Motor neuron (in vitro differentiated cells): ENCODE results near the gene EGLN3. TPM values are rescaled to one million over a fixed set of nuclear protein-coding genes. Genes with fewer than 3 reads are reported as not detected.

Source experiments
- ATAC-seq, 8 experiments: fragments of 200-7000 bp; cut with Tn5 transposase; replicated peaks in 6 of 8; 2 replicates each; pipeline ENCODE4 v1.8.0; 2021; ENCODE audit warnings: mild to moderate bottlenecking in 8 of 8, moderate library complexity in 8 of 8
- H3K27ac ChIP-seq, 2 donors: fragments of 250-450 bp; sonication (Bioruptor Pico); 2 replicates each; pipeline ENCODE4 v1.9.0; 2021; ENCODE audit warnings: antibody characterized with exemption in 2 of 2, mild to moderate bottlenecking in 2 of 2, moderate library complexity in 1 of 2
- H3K4me1 ChIP-seq, 2 donors: fragments of 250-450 bp; sonication (Bioruptor Pico); replicated peaks in 1 of 2; 2 replicates each; pipeline ENCODE4 v1.6.1; 2021; ENCODE audit warnings: antibody characterized with exemption in 2 of 2, mild to moderate bottlenecking in 2 of 2, moderate library complexity in 1 of 2
- H3K4me3 ChIP-seq, 5 donors: fragments of 250-450 bp; sonication (Bioruptor Pico); 2 replicates each; pipeline ENCODE4 v1.9.0; 2021; ENCODE audit warnings: antibody characterized with exemption in 5 of 5, mild to moderate bottlenecking in 5 of 5, moderate library complexity in 4 of 5
- WGBS, 10 experiments: fragments of 450-650 bp; shearing (Covaris generic); methylation state at CpG; one replicate each; pipeline ENCODE4 v1.0.0; 2022; 5-methylcytosine and 5-hydroxymethylcytosine counted together
- in situ Hi-C, 9 experiments: fragments of 400-800 bp; cut with MboI; loops; one replicate each; pipeline ENCODE4 v1.15.0; 2021; ENCODE audit warnings: low sequenced_read_pairs in 9 of 9, low pct_unique_long_range_greater_than_20kb in 2 of 9; ENCODE audit not compliant: unreplicated experiment in 9 of 9
- total RNA-seq, 8 experiments: library from RNA; unstranded; fragments of 300-600 nt; gene quantifications; 2 replicates each; pipeline versions ENCODE4 v1.2.3 to v1.2.4, GENCODE V29; 2022

Gene EGLN3
- total RNA-seq, 8 experiments from 2014 or later = 1.2 to 38.8 (median 6.6) TPM

DNA sequence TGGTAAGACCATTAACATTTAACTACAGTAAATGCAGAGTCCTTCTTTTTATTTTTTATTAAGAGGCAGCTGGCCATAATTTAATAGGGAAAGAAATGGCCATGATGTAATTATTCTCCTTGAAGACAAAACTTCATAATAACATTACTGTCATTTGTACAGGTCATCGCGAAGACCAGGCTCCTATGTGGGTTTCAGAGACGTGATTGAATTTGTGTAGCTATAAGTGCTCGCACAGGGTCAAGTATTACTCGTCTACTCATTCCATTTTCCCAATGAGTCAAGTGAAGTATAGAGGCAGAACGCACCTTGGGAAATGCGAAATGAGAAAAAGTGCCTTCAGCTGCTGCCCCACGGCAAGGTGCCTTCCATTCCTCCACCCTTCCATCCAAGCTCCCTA is 40.4 kb downstream of the EGLN3 start:
- H3K27ac ChIP-seq = no peak overlapping the region
- no peaks in the 10 kb centered on the region for H3K4me1 ChIP-seq
- 80 to 100% (median 95%) methylated on average over 1 to 8 of the region's 8 CpGs; no CpG with 5 or more reads in 5 of the 10 experiments for WGBS, 10 experiments
- peak in 1 of 8 experiments; percentile 55 for ATAC-seq
- H3K4me3 ChIP-seq = no peak overlapping the region
- in situ Hi-C loops = no loop called here

DNA sequence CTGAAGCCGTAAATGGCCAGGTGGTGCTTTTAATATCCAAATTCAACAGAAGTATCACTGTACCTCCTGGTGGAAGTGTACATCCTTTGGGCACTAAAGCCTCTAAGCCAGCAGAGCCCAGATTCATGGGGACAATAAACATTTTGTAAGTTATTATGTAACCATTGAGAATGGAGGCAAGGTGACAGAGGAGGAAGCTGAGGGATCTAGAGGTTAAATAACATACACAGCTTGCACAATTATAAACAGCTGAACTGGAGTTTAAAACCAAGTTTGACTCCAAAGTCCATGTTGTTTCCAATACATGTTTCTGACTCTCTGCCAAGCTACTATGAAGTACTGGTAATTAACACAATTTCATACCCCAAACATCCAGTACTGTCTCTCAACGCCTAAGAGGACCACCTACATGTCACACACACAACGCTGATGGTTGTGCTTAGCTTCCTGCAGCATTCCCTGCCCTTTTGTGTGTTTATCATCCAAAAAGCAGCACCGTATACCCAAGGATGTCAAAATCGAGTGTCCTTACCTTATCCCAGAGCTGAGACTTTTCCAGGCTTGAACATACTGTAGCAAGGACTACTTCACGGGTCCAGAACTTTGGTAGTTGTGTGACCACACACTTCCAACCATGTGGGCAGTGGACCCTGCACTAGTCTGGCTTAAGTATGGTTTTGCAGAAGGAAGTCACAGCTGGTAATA is 41.3 kb downstream of the EGLN3 start:
- Histone ChIP-seq H3K4me1 (no peaks in the 10 kb centered on the region), H3K27ac (no peak overlapping the region), H3K4me3 (no peak overlapping the region)
- no peak for ATAC-seq
- in situ Hi-C loops = no loop called here
- 10 to 100% (median 92%) methylated on average over 1 to 4 of the region's 6 CpGs; no CpG with 5 or more reads in 4 of the 10 experiments for WGBS, 10 experiments

DNA sequence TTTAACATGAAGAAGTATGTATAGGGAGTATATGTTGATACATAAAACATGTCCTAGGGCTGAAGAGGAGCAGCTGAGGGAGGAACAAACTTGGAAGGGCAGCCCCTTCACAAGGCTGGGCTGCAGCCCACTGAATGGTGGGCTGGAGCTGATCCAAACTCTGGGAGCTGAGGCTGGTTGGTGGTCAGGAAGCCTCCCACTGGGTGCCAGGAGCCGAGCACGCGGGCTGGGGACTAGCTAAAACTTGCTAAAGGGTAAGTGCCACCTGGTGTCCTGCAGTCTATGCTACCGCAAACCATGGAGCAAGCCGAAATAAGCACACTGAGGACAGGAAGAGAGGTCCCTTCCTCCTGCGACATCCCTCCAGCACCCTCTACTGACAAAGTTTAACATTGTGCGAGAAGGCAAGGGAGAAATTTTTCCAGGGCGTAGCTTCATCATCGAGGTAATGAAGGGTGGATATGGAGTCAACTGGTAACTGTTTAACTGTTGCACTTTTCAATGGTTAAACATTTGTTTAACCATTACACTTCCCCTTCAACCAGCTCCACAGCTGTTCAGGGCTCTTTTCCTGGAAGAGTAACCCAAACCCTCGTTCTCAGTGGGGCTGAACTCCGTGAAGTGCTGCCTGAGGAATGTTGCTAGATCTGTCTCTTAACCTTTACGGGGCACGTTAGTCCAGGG is 42.2 kb downstream of the EGLN3 start:
- no peak overlapping the region for H3K4me3 ChIP-seq
- H3K27ac ChIP-seq = no peak overlapping the region
- ATAC-seq = no peak
- in situ Hi-C loops = no loop called here
- WGBS, 10 experiments = 57 to 96% (median 88%) methylated on average over 1 to 13 of the region's 13 CpGs; no CpG with 5 or more reads in 2 of the 10 experiments
- no peaks in the 10 kb centered on the region for H3K4me1 ChIP-seq

DNA sequence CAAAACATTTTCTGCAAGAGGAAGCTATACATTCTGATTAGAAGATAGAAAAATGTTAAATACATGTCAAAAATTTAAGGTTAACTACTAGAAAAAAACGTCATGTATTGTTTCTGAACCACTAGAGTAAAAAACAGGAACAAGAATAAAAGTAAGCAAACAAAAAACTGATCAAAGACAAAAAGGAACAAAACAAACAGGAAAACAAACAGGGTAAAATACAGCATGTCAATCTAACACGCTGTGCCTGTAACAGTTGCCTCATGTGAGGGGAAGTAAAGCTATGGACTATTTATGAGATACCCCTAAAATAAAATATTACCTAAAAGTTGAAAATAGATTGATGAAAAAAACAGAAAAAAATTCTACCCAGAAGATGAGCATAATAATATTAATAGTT is 43.9 kb downstream of the EGLN3 start:
- ATAC-seq = no peak
- H3K4me1 ChIP-seq = no peaks in the 10 kb centered on the region
- no peak overlapping the region for H3K4me3 ChIP-seq
- in situ Hi-C loops = no loop called here
- 17 to 100% (median 61%) methylated on average over 1 to 2 of the region's 2 CpGs; no CpG with 5 or more reads in 1 of the 10 experiments for WGBS, 10 experiments
- H3K27ac ChIP-seq = no peak overlapping the region

DNA sequence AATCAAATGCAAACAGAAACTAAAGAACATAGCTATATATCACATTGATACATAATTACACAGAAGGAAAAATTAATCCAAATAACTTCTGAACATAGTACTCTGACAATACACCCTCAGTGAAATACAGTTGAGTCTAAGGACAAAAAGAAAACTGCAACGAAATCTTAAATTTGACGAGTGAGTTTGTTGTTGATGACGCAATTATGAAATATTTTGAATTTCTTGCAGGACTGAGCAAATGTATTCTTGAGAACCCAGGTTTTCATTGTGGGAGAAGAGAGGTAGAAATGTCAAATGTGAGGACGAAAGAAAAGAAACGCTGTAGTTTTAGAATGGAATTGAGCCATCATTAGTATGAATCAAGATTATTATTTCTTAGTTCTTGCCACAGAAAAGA is 46.3 kb downstream of the EGLN3 start:
- in situ Hi-C loops = no loop called here
- no peak overlapping the region for H3K27ac ChIP-seq
- no peak overlapping the region for H3K4me3 ChIP-seq
- ATAC-seq = no peak
- 33 to 100% (median 90%) methylated on average over 2 to 5 of the region's 5 CpGs; no CpG with 5 or more reads in 2 of the 10 experiments for WGBS, 10 experiments
- no peaks in the 10 kb centered on the region for H3K4me1 ChIP-seq

DNA sequence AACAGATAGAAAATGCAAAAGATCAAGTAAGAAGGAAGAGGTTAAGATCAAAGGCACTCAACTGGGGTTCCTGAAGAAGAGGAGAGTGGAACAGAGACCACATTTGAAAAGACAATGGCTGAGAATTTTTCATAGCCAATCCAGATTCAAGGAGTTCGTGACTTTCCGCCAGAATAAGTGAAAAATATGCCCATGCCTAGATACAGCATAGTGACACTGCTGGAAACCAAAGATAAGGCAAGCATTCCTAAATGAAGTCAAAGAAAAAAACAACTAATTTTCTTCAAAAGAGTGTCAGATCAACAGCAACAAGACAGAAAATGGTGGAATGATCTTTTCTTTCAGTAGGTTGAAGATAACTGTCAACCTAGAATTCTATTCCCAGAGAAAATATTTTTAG is 47.5 kb downstream of the EGLN3 start:
- Histone ChIP-seq H3K27ac (no peak overlapping the region), H3K4me1 (no peaks in the 10 kb centered on the region), H3K4me3 (no peak overlapping the region)
- 0 to 94% (median 86%) methylated on average over 1 to 2 of the region's 2 CpGs; no CpG with 5 or more reads in 2 of the 10 experiments for WGBS, 10 experiments
- in situ Hi-C loops = no loop called here
- ATAC-seq = no peak

DNA sequence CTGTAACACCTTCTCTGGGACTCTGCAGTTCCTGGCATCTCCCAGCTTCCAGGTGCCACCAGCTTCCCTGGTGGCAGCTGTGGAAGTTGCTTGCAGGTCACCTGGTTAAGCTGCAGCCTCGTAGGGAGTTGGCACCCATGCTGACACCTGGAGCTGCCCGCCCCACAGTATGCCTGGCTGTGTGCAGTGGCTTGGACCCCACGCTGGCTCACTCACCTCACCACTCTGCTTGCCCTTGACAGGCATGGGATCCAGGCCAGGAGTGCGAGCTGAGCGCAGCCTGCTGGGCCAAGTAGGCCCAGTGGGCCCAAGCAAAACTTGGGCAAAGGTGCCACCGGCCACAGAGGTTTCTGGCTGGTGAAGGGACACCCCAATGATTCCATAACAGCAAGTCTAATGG is 48.5 kb downstream of the EGLN3 start:
- no peak overlapping the region for H3K27ac ChIP-seq
- no peaks in the 10 kb centered on the region for H3K4me1 ChIP-seq
- H3K4me3 ChIP-seq = no peak overlapping the region
- in situ Hi-C loops = no loop called here
- no peak for ATAC-seq
- WGBS, 10 experiments = 60 to 100% (median 92%) methylated on average over 1 to 2 of the region's 6 CpGs; no CpG with 5 or more reads in 6 of the 10 experiments

DNA sequence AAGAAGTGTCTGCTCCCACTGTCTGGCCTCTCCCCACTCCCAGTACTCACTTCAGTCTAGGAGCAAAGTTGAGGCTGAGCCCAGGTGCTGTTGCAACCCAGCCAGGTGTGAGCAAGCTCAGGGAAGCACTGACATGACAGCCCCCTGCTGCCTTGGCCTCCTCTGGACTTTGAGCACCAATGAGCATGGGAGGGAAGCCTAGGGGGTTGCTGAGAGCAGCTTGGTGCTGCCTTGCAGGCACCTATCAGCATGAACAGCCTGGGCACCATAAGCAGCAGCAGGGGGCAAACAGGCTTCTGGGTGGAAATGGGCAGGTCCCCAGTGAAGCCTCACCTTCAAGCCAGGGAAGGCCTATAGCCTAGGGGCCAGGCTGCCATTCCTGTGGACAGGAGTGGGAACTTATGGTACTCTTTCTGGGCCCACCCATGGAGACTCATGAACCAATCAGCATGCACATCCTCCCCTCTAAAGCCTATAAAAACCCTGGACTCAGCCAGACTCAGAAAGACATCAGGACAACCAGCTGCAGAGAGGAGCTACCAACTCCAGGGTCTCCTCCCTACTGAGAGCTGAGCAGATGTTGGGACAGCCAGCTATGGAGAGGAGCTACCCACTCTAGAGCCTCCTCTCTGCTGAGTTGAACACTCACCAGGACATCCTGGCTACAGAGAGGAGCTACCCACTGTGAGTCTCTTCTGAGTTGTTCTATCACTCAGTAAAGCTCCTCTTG is 49.3 kb downstream of the EGLN3 start:
- ATAC-seq = no peak
- no peak overlapping the region for H3K27ac ChIP-seq

DNA sequence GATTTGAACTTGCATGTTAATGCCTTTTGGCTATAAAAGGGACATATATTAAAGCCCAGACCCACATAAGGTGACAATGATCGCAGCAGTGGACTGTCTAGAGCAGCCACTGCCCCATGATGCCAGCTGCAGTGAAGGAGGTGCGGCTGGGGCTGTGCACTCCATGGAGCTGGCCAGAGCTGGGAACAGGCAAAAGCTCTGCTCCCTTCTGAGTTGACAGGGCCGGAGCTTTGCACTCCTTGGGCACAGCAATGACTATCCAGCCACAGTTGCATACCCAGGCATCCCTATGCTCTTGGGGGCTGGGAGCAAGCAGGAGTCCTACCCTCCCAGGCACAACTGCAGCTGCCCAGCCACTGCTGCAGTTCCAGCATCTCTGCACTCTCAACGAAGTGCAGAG is 50.2 kb downstream of the EGLN3 start:
- 0 to 75% (median 40%) methylated on average over 1 to 4 of the region's 4 CpGs; no CpG with 5 or more reads in 3 of the 10 experiments for WGBS, 10 experiments
- Histone ChIP-seq H3K4me1 (no peaks in the 10 kb centered on the region), H3K27ac (no peak overlapping the region), H3K4me3 (no peak overlapping the region)
- in situ Hi-C loops = no loop called here
- no peak for ATAC-seq

More for the DNA sequence above, 49.3 kb downstream of the EGLN3 start:
- in situ Hi-C loops = no loop called here
- Histone ChIP-seq H3K4me1 (no peaks in the 10 kb centered on the region), H3K4me3 (no peak overlapping the region)

DNA sequence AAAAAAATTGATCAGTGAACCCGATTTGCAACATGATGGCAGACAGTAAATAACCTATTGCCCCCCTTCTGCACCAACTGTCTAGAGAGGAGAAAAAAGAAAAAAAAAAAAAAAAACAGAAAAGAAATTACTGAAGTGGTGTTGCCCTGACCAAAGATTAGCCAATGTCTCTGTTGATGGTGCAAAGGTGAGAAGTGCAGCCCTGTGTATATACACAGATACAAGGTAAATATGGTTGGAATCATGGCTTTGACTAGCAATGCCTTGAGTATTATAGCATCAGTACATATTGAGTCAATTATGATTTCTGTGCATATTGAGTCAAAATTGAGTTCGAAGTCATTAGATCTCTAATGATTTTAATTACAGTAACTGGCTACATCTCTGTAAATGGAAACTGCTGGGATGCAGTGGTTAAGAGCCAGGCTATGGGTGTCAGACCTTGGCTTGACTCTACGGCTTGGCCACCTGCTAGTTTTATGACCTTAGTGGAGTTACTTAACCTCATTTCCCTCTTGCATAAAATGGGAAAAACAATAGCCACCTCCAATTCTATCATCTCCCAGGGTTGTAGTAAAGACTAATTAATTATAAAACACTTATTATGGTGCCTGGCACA is 51.0 kb downstream of the EGLN3 start:
- Histone ChIP-seq H3K27ac (no peak overlapping the region), H3K4me3 (no peak overlapping the region), H3K4me1 (no peaks in the 10 kb centered on the region)
- no peak for ATAC-seq
- WGBS, 10 experiments = 6 to 88% (median 49%) methylated on average over 1 to 3 of the region's 3 CpGs
- in situ Hi-C loops = no loop called here

DNA sequence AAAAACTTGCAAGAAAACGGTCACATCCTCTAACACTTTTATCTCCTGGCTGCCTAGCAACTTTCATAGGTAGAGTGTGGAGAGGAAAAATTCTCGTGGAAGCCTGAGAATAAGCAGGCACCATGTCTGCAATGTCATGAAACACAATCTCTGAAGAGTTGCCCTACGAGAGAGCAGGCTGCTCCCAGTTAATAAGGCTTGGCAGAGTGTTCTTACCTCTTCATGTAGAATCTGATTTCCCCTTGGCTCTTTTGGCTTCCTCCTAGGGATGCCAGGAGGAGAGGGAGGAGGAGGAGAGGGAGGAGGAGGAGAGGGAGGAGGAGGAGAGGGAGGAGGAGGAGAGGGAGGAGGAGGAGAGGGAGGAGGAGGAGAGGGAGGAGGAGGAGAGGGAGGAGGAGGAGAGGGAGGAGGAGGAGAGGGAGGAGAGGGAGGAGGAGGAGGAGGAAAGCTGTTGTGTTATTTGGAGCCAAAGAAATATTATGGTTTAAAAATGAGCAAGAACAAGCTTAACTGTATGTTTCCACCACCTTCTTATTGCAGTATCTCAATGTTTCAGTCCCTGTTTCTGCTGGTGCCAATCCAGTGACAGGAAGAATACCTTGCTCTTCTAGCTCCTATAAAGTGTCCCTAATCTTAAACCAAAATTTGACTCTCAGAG is 52.9 kb downstream of the EGLN3 start:
- Histone ChIP-seq H3K4me3 (no peak overlapping the region), H3K27ac (no peak overlapping the region), H3K4me1 (no peaks in the 10 kb centered on the region)
- WGBS, 10 experiments = 0 to 100% (median 33%) methylated on average over 1 to 3 of the region's 3 CpGs; no CpG with 5 or more reads in 3 of the 10 experiments
- no peak for ATAC-seq
- in situ Hi-C loops = no loop called here

DNA sequence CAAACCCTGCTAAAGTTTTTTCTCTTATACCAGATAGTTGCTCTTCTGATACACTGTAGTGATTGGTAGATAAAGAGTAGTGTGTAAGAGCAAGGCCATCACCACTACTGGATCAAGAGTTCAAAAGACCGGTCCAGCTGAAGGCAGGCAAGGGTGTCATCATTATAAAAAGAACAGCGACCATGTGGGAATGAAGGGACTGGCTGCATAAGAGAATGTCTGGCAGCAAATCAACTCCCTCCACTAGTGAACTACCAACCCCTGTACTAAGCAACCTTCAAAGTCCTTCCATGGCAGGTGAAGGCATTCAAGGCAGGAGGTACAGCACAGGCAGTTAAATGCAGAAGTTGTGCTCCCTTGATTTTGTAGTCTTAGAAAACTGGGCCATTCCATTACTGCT is 53.5 kb downstream of the EGLN3 start:
- ATAC-seq = no peak
- H3K27ac ChIP-seq = no peak overlapping the region

More for the DNA sequence above, 53.5 kb downstream of the EGLN3 start:
- in situ Hi-C loops = no loop called here
- Histone ChIP-seq H3K4me3 (no peak overlapping the region), H3K4me1 (no peaks in the 10 kb centered on the region)
- 17 to 100% (median 90%) methylated on average over 1 to 2 of the region's 2 CpGs; no CpG with 5 or more reads in 3 of the 10 experiments for WGBS, 10 experiments
